Testis (tissue), 2 donors: ENCODE data around the gene MINDY4.

Source experiments
- POLR2A ChIP-seq: fragments of 450-650 bp; IDR thresholded peaks from one replicate; pipeline ENCODE4 v1.6.1; 2017; ENCODE audit warnings: antibody characterized with exemption, mild to moderate bottlenecking, moderate library complexity
- TF ChIP-seq, protein P1 (sequence below), 3 experiments: fragments of 450-650 bp in 2 of 3; fragments of 200-600 bp in 1 of 3; sonication (generic) in 1 of 3; IDR thresholded peaks; one replicate each; pipeline ENCODE4 v1.5.1; 2016 to 2019; ENCODE audit warnings: antibody characterized with exemption in 3 of 3, mild to moderate bottlenecking in 2 of 3, moderate library complexity in 1 of 3

- TF ChIP-seq POLR2A = no peak
- TF ChIP-seq, protein P1, sequence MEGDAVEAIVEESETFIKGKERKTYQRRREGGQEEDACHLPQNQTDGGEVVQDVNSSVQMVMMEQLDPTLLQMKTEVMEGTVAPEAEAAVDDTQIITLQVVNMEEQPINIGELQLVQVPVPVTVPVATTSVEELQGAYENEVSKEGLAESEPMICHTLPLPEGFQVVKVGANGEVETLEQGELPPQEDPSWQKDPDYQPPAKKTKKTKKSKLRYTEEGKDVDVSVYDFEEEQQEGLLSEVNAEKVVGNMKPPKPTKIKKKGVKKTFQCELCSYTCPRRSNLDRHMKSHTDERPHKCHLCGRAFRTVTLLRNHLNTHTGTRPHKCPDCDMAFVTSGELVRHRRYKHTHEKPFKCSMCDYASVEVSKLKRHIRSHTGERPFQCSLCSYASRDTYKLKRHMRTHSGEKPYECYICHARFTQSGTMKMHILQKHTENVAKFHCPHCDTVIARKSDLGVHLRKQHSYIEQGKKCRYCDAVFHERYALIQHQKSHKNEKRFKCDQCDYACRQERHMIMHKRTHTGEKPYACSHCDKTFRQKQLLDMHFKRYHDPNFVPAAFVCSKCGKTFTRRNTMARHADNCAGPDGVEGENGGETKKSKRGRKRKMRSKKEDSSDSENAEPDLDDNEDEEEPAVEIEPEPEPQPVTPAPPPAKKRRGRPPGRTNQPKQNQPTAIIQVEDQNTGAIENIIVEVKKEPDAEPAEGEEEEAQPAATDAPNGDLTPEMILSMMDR (IDR thresholded peaks at IDR 0.05) = no peak
Observed at GRCh38 chr7:30760514-30761213, 10.6 kb upstream of the MINDY4 start.
